NCI-H1048 (cell line): ENCODE data around the gene AMELY.
"Not testable (repeated sequence)": the region's sequence is repeated elsewhere in the genome, so short reads cannot be mapped to it uniquely, and the experiment has no call there.

Source experiments
- DNase-seq: peaks from one replicate; lab custom pipeline; 2025; lab: John Stamatoyannopoulos, UW

AMELY gene

GRCh38 chrY:6911253-6911881 is at the start of gene AMELY:
AMELY (minus strand) TSS chrY:6911752; CDS start chrY:6872608, 39,144 bp downstream.
- DNase-seq: no peak

GRCh38 chrY:6949947-6950346 is 38.4 kb upstream of the AMELY start:
- no peak for DNase-seq

GRCh38 chrY:6948378-6948777 is 36.8 kb upstream of the AMELY start:
- DNase-seq: no peak

GRCh38 chrY:6947695-6948094 is 36.1 kb upstream of the AMELY start:
- no peak for DNase-seq

GRCh38 chrY:6935497-6935896 is 23.9 kb upstream of the AMELY start:
- no peak for DNase-seq

- no peak for DNase-seq
Measured at GRCh38 chrY:6931779-6932396, 20.3 kb upstream of the AMELY start.

- no peak for DNase-seq
Measured at GRCh38 chrY:6929237-6929636, 17.7 kb upstream of the AMELY start.

- DNase-seq: no peak
Measured at GRCh38 chrY:6928265-6928664, 16.7 kb upstream of the AMELY start.

GRCh38 chrY:6921061-6921460 is 9.5 kb upstream of the AMELY start:
- no peak for DNase-seq

- DNase-seq: no peak
Measured at GRCh38 chrY:6913362-6913761, 1.8 kb upstream of the AMELY start.

- no peak for DNase-seq
Measured at GRCh38 chrY:6910372-6911252, 940 bp downstream of the AMELY start, which contains the start of gene TBL1Y. TBL1Y (plus strand) TSS chrY:6910697; CDS start chrY:7025085, 114,388 bp downstream.

- no peak for DNase-seq
Measured at GRCh38 chrY:6909856-6910255, 1.7 kb downstream of the AMELY start.

- DNase-seq: no peak
Measured at GRCh38 chrY:6909118-6909521, 2.4 kb downstream of the AMELY start.

GRCh38 chrY:6908021-6908420 is 3.5 kb downstream of the AMELY start:
- not testable (repeated sequence) for DNase-seq

GRCh38 chrY:6907591-6907990 is 4.0 kb downstream of the AMELY start:
- no peak for DNase-seq

GRCh38 chrY:6902116-6902515 is 9.4 kb downstream of the AMELY start:
- DNase-seq: not testable (repeated sequence)

GRCh38 chrY:6895236-6895635 is 16.3 kb downstream of the AMELY start:
- DNase-seq: no peak

GRCh38 chrY:6894496-6894895 is 17.1 kb downstream of the AMELY start:
- DNase-seq: no peak

- DNase-seq: no peak
Measured at GRCh38 chrY:6849384-6849783, 62.2 kb downstream of the AMELY start.

GRCh38 chrY:6842650-6843049 is 68.9 kb downstream of the AMELY start:
- not testable (repeated sequence) for DNase-seq
